Activated naive CD4-positive, alpha-beta T cell treated with Interleukin-2 at 50 U/mL for 16 hours (primary cell): Measurements from ENCODE around the gene UBXN6.

Experiments used
- DNase-seq: peaks from one replicate; pipeline ENCODE4 v3.0.0-alpha.2; 2020

The UBXN6 gene

GRCh38 chr19:4457654-4458395 is at the start of gene UBXN6:
Gene UBXN6, minus strand, starts transcription at chr19:4457794. Its CDS starts 97 bp downstream, at chr19:4457697.
- peak; percentile 98 for DNase-seq

GRCh38 chr19:4507150-4507452 is 49.5 kb upstream of the UBXN6 start:
- no peak for DNase-seq

GRCh38 chr19:4506449-4507149 is 49.0 kb upstream of the UBXN6 start:
- no peak for DNase-seq

GRCh38 chr19:4505570-4506448 is 48.2 kb upstream of the UBXN6 start:
- DNase-seq, result no peak

GRCh38 chr19:4504891-4505569 is 47.4 kb upstream of the UBXN6 start:
- DNase-seq, result no peak

- DNase-seq, result no peak
These were observed 46.7 kb upstream of the UBXN6 start for GRCh38 chr19:4504297-4504701.

- DNase-seq, result no peak
These were observed 46.2 kb upstream of the UBXN6 start for GRCh38 chr19:4503825-4504170.

GRCh38 chr19:4503132-4503824 is 45.7 kb upstream of the UBXN6 start:
- DNase-seq, result no peak

GRCh38 chr19:4502282-4503131 is 44.9 kb upstream of the UBXN6 start:
- no peak for DNase-seq

GRCh38 chr19:4501691-4502090 is 44.1 kb upstream of the UBXN6 start:
- no peak for DNase-seq

- no peak for DNase-seq
These were observed 43.4 kb upstream of the UBXN6 start for GRCh38 chr19:4500841-4501591.

- no peak for DNase-seq
These were observed 42.3 kb upstream of the UBXN6 start for GRCh38 chr19:4499855-4500254.

GRCh38 chr19:4499318-4499717 is 41.7 kb upstream of the UBXN6 start:
- DNase-seq, result no peak

- DNase-seq, result no peak
These were observed 41.1 kb upstream of the UBXN6 start for GRCh38 chr19:4498694-4499093.

GRCh38 chr19:4497770-4498389 is 40.3 kb upstream of the UBXN6 start:
- no peak for DNase-seq

GRCh38 chr19:4496304-4496703 is 38.7 kb upstream of the UBXN6 start:
- DNase-seq, result no peak

GRCh38 chr19:4495471-4495870 is 37.9 kb upstream of the UBXN6 start:
- no peak for DNase-seq

- no peak for DNase-seq
These were observed 37.1 kb upstream of the UBXN6 start for GRCh38 chr19:4494691-4495064.

- no peak for DNase-seq
These were observed 36.5 kb upstream of the UBXN6 start for GRCh38 chr19:4493929-4494690.
